ENCODE data around the gene SORT1. TPM values are rescaled to one million over a fixed set of nuclear protein-coding genes. Genes with fewer than 3 reads are reported as not detected.

The SORT1 gene
- total and polyA plus RNA-seq, 4 donors, result 30.1 to 78.6 (median 62.2) TPM

DNA sequence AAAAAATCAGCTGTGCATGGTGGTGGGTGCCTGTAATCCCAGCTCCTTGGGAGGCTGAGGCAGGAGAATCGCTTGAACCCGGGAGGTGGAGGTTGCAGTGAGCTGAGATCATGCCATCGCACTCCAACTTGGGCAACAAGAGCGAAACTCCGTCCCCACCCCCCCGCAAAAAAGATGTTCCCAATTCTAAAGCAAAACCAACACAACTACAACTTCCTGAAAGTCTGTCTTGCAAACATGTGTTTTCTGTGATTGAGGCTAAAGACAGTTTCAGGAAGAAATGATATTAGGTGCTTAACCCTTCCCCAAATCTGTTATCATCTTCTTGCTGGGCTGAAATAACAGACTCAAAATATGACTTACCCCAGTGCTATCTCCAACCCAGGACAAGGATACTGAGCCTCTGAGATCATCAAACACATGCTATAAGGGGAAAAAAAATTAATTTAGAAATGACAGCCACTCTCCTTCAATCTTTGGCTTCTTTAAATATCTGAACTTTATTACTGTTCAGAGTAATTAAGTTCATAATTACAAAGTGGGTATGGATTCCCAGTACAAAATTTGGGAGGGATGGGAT is 28.5 kb downstream of the SORT1 start:
- no CpG with 5 or more reads among the region's 6 CpGs for WGBS (ENCODE audit: insufficient coverage)
- Histone ChIP-seq H3K27ac (ENCODE audit: low read depth, low read length) (no peak overlapping the region), H3K27me3 (ENCODE audit: control insufficient read depth, insufficient read depth, low read length) (no peaks in the 10 kb centered on the region), H3K4me1 (ENCODE audit: control insufficient read depth, insufficient read depth, low read length) (peaks cover 3% of the 10 kb centered on the region), H3K9me3 (ENCODE audit: control insufficient read depth, insufficient read depth, low read length) (no peaks in the 10 kb centered on the region), H3K36me3 (ENCODE audit: control insufficient read depth, insufficient read depth, low read length) (peaks cover 9% of the 10 kb centered on the region), H3K4me3 (ENCODE audit: low read depth, low read length) (no peak overlapping the region)
- DNase-seq (ENCODE audit: low read depth in 4 of 6, low spot score in 6 of 6), result no peak

GRCh38 chr1:109368464-109368863 is 29.3 kb downstream of the SORT1 start:
- no peak overlapping the region for H3K27ac ChIP-seq (ENCODE audit: low read depth, low read length)
- H3K27me3 ChIP-seq (ENCODE audit: control insufficient read depth, insufficient read depth, low read length), result no peaks in the 10 kb centered on the region
- H3K9me3 ChIP-seq (ENCODE audit: control insufficient read depth, insufficient read depth, low read length), result no peaks in the 10 kb centered on the region
- no peak for DNase-seq (ENCODE audit: low read depth in 4 of 6, low spot score in 6 of 6)
- peaks cover 3% of the 10 kb centered on the region for H3K4me1 ChIP-seq (ENCODE audit: control insufficient read depth, insufficient read depth, low read length)
- H3K36me3 ChIP-seq (ENCODE audit: control insufficient read depth, insufficient read depth, low read length), result peaks cover 9% of the 10 kb centered on the region
- 0% methylated on average over 1 of the region's 1 CpG for WGBS (ENCODE audit: insufficient coverage)
- no peak overlapping the region for H3K4me3 ChIP-seq (ENCODE audit: low read depth, low read length)

- Histone ChIP-seq H3K4me3 (ENCODE audit: low read depth, low read length) (no peak overlapping the region), H3K36me3 (ENCODE audit: control insufficient read depth, insufficient read depth, low read length) (peaks cover 9% of the 10 kb centered on the region), H3K27ac (ENCODE audit: low read depth, low read length) (no peak overlapping the region), H3K4me1 (ENCODE audit: control insufficient read depth, insufficient read depth, low read length) (peaks cover 3% of the 10 kb centered on the region), H3K27me3 (ENCODE audit: control insufficient read depth, insufficient read depth, low read length) (no peaks in the 10 kb centered on the region), H3K9me3 (ENCODE audit: control insufficient read depth, insufficient read depth, low read length) (no peaks in the 10 kb centered on the region)
- DNase-seq (ENCODE audit: low read depth in 4 of 6, low spot score in 6 of 6), result no peak
- no CpG with 5 or more reads among the region's 3 CpGs for WGBS (ENCODE audit: insufficient coverage)
Observed at GRCh38 chr1:109367626-109368025, 30.1 kb downstream of the SORT1 start.

GRCh38 chr1:109365642-109366204 is 32.0 kb downstream of the SORT1 start:
- peaks cover 3% of the 10 kb centered on the region for H3K4me1 ChIP-seq (ENCODE audit: control insufficient read depth, insufficient read depth, low read length)
- no peak for DNase-seq (ENCODE audit: low read depth in 4 of 6, low spot score in 6 of 6)

DNA sequence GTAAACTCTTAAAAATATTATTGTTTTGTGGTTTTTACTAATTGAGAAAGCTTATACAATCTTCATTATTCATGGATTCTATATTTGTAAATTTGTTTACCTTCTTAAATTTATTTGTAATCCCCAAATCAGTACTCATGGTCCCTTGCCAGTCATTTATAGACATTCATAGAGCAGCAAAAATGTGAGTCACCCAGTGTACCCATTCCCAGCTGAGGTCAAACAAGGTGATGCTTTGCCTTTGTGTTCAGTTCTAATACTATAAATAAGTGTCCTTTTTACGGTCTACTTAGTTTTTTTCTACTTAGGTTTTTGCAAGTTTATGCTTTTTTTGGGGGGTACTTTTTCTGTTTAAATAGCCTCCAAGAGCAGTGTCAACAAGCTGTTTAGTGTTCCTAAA is 36.1 kb downstream of the SORT1 start:
- H3K4me3 ChIP-seq (ENCODE audit: low read depth, low read length), result no peak overlapping the region
- no peak for DNase-seq (ENCODE audit: low read depth in 4 of 6, low spot score in 6 of 6)
- no CpG with 5 or more reads among the region's 1 CpG for WGBS (ENCODE audit: insufficient coverage)
- H3K4me1 ChIP-seq (ENCODE audit: control insufficient read depth, insufficient read depth, low read length), result peaks cover 3% of the 10 kb centered on the region
- H3K9me3 ChIP-seq (ENCODE audit: control insufficient read depth, insufficient read depth, low read length), result no peaks in the 10 kb centered on the region
- H3K27me3 ChIP-seq (ENCODE audit: control insufficient read depth, insufficient read depth, low read length), result no peaks in the 10 kb centered on the region
- H3K27ac ChIP-seq (ENCODE audit: low read depth, low read length), result no peak overlapping the region
- peaks cover 4% of the 10 kb centered on the region for H3K36me3 ChIP-seq (ENCODE audit: control insufficient read depth, insufficient read depth, low read length)

More at GRCh38 chr1:109365642-109366204, 32.0 kb downstream of the SORT1 start:
- no CpG with 5 or more reads among the region's 2 CpGs for WGBS (ENCODE audit: insufficient coverage)
- Histone ChIP-seq H3K36me3 (ENCODE audit: control insufficient read depth, insufficient read depth, low read length) (peaks cover 9% of the 10 kb centered on the region), H3K27me3 (ENCODE audit: control insufficient read depth, insufficient read depth, low read length) (no peaks in the 10 kb centered on the region), H3K9me3 (ENCODE audit: control insufficient read depth, insufficient read depth, low read length) (no peaks in the 10 kb centered on the region), H3K27ac (ENCODE audit: low read depth, low read length) (no peak overlapping the region), H3K4me3 (ENCODE audit: low read depth, low read length) (no peak overlapping the region)

GRCh38 chr1:109361069-109361468 is 36.6 kb downstream of the SORT1 start:
- no peaks in the 10 kb centered on the region for H3K9me3 ChIP-seq (ENCODE audit: control insufficient read depth, insufficient read depth, low read length)

GRCh38 chr1:109357616-109358015 is 40.1 kb downstream of the SORT1 start:
- Histone ChIP-seq H3K9me3 (ENCODE audit: control insufficient read depth, insufficient read depth, low read length) (no peaks in the 10 kb centered on the region), H3K27me3 (ENCODE audit: control insufficient read depth, insufficient read depth, low read length) (no peaks in the 10 kb centered on the region), H3K36me3 (ENCODE audit: control insufficient read depth, insufficient read depth, low read length) (no peaks in the 10 kb centered on the region), H3K4me1 (ENCODE audit: control insufficient read depth, insufficient read depth, low read length) (no peaks in the 10 kb centered on the region), H3K4me3 (ENCODE audit: low read depth, low read length) (no peak overlapping the region), H3K27ac (ENCODE audit: low read depth, low read length) (no peak overlapping the region)
- DNase-seq (ENCODE audit: low read depth in 4 of 6, low spot score in 6 of 6), result peak in 1 of 6 donors; percentile 38
- WGBS (ENCODE audit: insufficient coverage), result 80% methylated on average over 1 of the region's 1 CpG

More at GRCh38 chr1:109361069-109361468, 36.6 kb downstream of the SORT1 start:
- WGBS (ENCODE audit: insufficient coverage), result no CpG with 5 or more reads among the region's 2 CpGs
- no peak overlapping the region for H3K27ac ChIP-seq (ENCODE audit: low read depth, low read length)
- no peak overlapping the region for H3K4me3 ChIP-seq (ENCODE audit: low read depth, low read length)
- H3K4me1 ChIP-seq (ENCODE audit: control insufficient read depth, insufficient read depth, low read length), result peaks cover 3% of the 10 kb centered on the region
- no peak for DNase-seq (ENCODE audit: low read depth in 4 of 6, low spot score in 6 of 6)
- H3K27me3 ChIP-seq (ENCODE audit: control insufficient read depth, insufficient read depth, low read length), result no peaks in the 10 kb centered on the region
- H3K36me3 ChIP-seq (ENCODE audit: control insufficient read depth, insufficient read depth, low read length), result no peaks in the 10 kb centered on the region

DNA sequence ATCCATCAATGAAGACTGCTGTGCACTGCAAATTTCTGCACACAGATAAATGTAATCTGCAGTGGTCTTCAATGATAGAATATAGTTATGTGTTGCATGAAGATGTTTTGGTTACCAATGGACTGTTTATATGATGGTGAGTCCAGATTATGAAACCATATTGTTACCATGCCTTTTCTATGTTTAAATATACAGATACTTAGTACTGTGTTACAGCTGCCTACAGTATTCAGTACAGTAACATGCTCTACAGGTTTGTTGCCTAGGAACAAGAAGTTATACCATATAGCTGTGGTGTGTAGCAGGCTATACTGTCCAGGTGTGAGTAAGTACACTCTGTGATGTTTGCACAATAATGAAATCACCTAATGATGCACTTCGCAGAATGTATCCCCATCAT is 40.8 kb downstream of the SORT1 start:
- DNase-seq (ENCODE audit: low read depth in 4 of 6, low spot score in 6 of 6), result no peak
- H3K4me1 ChIP-seq (ENCODE audit: control insufficient read depth, insufficient read depth, low read length), result no peaks in the 10 kb centered on the region
- H3K27me3 ChIP-seq (ENCODE audit: control insufficient read depth, insufficient read depth, low read length), result no peaks in the 10 kb centered on the region
- no peaks in the 10 kb centered on the region for H3K9me3 ChIP-seq (ENCODE audit: control insufficient read depth, insufficient read depth, low read length)
- H3K4me3 ChIP-seq (ENCODE audit: low read depth, low read length), result no peak overlapping the region
- H3K27ac ChIP-seq (ENCODE audit: low read depth, low read length), result no peak overlapping the region
- peaks cover under 1% of the 10 kb centered on the region for H3K36me3 ChIP-seq (ENCODE audit: control insufficient read depth, insufficient read depth, low read length)
- WGBS (ENCODE audit: insufficient coverage), result no CpG with 5 or more reads among the region's 1 CpG

DNA sequence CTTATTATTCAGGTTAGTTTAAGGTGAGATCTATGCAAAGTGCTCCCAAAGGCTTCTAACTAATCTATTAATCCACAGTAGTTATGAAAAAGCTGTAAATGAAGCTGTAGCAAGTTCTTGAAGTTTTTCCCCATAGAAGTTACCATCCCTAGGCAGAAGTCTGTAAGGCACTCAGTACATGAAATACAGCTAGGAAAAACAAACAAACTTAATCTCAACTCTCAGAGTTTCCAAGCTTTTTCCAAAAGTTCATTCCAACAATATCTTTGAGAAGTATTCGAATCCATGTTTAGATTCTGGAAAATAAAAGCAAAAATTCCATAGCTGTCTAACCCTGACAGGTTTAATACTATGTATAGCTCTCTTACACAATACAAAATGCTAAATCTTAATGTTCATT is 41.2 kb downstream of the SORT1 start:
- no peak for DNase-seq (ENCODE audit: low read depth in 4 of 6, low spot score in 6 of 6)
- no peaks in the 10 kb centered on the region for H3K27me3 ChIP-seq (ENCODE audit: control insufficient read depth, insufficient read depth, low read length)
- no peaks in the 10 kb centered on the region for H3K4me1 ChIP-seq (ENCODE audit: control insufficient read depth, insufficient read depth, low read length)
- WGBS (ENCODE audit: insufficient coverage), result no CpG with 5 or more reads among the region's 1 CpG
- H3K27ac ChIP-seq (ENCODE audit: low read depth, low read length), result no peak overlapping the region
- no peak overlapping the region for H3K4me3 ChIP-seq (ENCODE audit: low read depth, low read length)
- no peaks in the 10 kb centered on the region for H3K9me3 ChIP-seq (ENCODE audit: control insufficient read depth, insufficient read depth, low read length)
- H3K36me3 ChIP-seq (ENCODE audit: control insufficient read depth, insufficient read depth, low read length), result peaks cover 4% of the 10 kb centered on the region

GRCh38 chr1:109354929-109355328 is 42.8 kb downstream of the SORT1 start:
- no peak for DNase-seq (ENCODE audit: low read depth in 4 of 6, low spot score in 6 of 6)
- H3K4me3 ChIP-seq (ENCODE audit: low read depth, low read length), result no peak overlapping the region
- H3K36me3 ChIP-seq (ENCODE audit: control insufficient read depth, insufficient read depth, low read length), result peaks cover 10% of the 10 kb centered on the region
- H3K4me1 ChIP-seq (ENCODE audit: control insufficient read depth, insufficient read depth, low read length), result no peaks in the 10 kb centered on the region
- no peak overlapping the region for H3K27ac ChIP-seq (ENCODE audit: low read depth, low read length)
- H3K27me3 ChIP-seq (ENCODE audit: control insufficient read depth, insufficient read depth, low read length), result no peaks in the 10 kb centered on the region
- no CpG with 5 or more reads among the region's 3 CpGs for WGBS (ENCODE audit: insufficient coverage)
- H3K9me3 ChIP-seq (ENCODE audit: control insufficient read depth, insufficient read depth, low read length), result no peaks in the 10 kb centered on the region
